ENCODE results near the gene RIPK3. TPM values are rescaled to one million over a fixed set of nuclear protein-coding genes. Genes with fewer than 3 reads are reported as not detected.
"Not testable (repeated sequence)": the region's sequence is repeated elsewhere in the genome, so short reads cannot be mapped to it uniquely, and the experiment has no call there.

Gene RIPK3
- 10 to 100 TPM; 11.0 to 11.8 TPM for total RNA-seq

DNA sequence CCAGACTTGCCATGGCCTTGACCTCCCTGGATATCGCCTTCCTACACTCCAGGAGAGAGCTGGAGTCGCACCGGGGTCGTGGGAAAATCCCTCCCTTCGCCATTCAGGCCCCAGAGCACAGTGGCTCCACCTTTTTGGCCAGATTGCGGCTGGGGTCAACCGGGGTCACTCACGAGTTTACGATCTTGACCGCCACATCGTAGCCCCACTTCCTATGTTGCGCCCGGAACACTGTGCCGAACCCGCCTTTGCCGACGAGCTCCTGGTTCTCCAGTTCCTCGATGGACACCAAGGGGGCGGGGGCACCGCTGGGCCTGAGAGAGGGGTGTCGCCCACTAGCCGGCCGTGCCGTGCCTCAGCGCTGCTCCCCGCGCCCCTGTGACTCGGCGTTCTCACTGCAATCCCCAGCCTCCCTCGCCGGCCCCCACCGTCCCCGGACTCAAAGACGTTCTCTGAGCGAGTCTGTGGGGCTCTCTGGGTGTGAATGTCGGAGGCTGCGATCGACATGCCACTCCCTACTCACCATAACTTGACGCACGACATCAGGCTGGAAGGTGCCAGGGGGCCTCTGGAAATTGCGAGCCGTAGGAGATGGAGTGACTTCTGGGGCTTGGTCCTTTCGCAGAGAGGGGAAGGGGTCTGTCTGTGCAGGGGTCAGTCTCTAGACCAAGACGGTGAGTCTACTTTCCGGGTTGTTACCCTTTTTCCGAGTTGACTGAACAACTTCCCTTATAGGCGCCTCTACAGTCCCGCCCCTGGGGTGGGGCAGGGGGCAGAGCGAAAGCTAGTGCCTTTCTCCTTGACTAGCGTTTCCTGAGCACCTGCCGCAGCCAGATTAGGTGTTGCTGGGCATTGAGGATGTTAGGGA is at the start of gene RIPK3:
RIPK3 (minus strand) TSS at position 708 of the 868 bp plus-strand sequence; CDS start at position 543, 165 bp downstream.
- no peaks in the 10 kb centered on the region for H3K9me3 Mint-ChIP-seq
- H3K27me3 Mint-ChIP-seq: peaks cover 11% of the 10 kb centered on the region
- intact Hi-C loops (cut with micrococcal nuclease): no loop called here
- peak within 1 kb of the TSS; percentile 75 for H3K27ac Mint-ChIP-seq
- peak; percentile 82 for DNase-seq
- peak within 1 kb of the TSS; percentile 91 for H3K4me3 Mint-ChIP-seq
- ChIA-PET CTCF (interaction anchor here (0.6 to 25.4 kb wide), 12 partner anchors 12 to 179 kb away, joined by 3 to 968 read pairs (median 4); partner anchors contain the start of genes CBLN3, IRF9, KHNYN and LTB4R2), POLR2A (interaction anchor here (0.8 to 1.8 kb wide), 3 partner anchors 23 to 92 kb away, joined by 3 to 10 read pairs (median 7); partner anchors contain the start of genes CBLN3 and KHNYN)
- H3K4me1 Mint-ChIP-seq (ENCODE audit: low read depth): peaks cover 19% of the 10 kb centered on the region
- H3K36me3 Mint-ChIP-seq: peaks cover 13% of the 10 kb centered on the region

GRCh38 chr14:24389226-24389848 is 49.5 kb upstream of the RIPK3 start:
- Mint-ChIP-seq H3K4me1 (ENCODE audit: low read depth) (no peaks in the 10 kb centered on the region), H3K4me3 (no peak overlapping the region), H3K27ac (no peak overlapping the region), H3K9me3 (no peaks in the 10 kb centered on the region), H3K27me3 (peaks cover 13% of the 10 kb centered on the region), H3K36me3 (no peaks in the 10 kb centered on the region)
- POLR2A ChIA-PET: no interaction called here
- no peak for DNase-seq
- CTCF ChIA-PET: interaction anchor here (1.0 kb wide), 1 partner anchor 16 kb away, joined by 3 read pairs; no protein-coding TSS in a partner anchor
- intact Hi-C loops (cut with micrococcal nuclease): no loop called here

DNA sequence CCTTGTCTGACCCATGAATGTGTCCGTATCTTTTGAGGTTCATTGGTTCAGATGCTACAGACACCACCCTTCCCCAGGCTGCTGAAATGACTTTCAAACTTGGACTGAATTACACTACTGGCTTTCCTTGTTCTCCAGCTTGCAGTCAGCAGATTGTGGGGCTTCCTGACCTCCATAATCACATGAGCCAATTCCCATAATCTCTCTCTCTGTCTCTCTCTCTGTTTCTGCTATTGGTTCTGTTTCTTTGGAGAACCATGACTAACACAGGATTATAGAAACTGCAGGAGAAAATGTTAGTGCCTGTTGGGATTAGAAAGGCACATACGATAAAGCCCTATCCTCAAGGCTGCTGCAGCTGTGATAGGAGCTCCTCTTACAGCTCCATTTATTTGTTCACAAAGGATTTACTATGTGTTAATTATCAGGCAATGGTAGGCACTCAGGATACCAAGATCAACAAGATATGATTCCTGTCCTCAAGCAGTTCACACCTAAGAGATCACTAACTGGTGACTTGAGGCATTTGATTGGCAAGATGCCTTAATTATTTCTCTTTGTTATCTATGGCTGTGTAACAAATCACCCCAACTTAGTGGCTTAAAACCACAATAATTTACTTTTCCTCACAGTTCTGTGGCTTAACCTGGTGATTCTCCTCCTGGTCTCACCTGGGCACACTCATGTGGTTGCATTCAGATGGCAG is 48.8 kb upstream of the RIPK3 start:
- no peak overlapping the region for H3K4me3 Mint-ChIP-seq
- intact Hi-C loops (cut with micrococcal nuclease): no loop called here
- H3K9me3 Mint-ChIP-seq: no peaks in the 10 kb centered on the region
- peaks cover 15% of the 10 kb centered on the region for H3K27me3 Mint-ChIP-seq
- POLR2A ChIA-PET: no interaction called here
- no peaks in the 10 kb centered on the region for H3K4me1 Mint-ChIP-seq (ENCODE audit: low read depth)
- no peaks in the 10 kb centered on the region for H3K36me3 Mint-ChIP-seq
- DNase-seq: no peak
- no peak overlapping the region for H3K27ac Mint-ChIP-seq
- CTCF ChIA-PET: interaction anchor here (1.0 kb wide), 1 partner anchor 15 kb away, joined by 3 read pairs; no protein-coding TSS in a partner anchor

GRCh38 chr14:24387579-24387978 is 47.8 kb upstream of the RIPK3 start:
- POLR2A ChIA-PET; H3K9me3 Mint-ChIP-seq; H3K4me1 Mint-ChIP-seq (ENCODE audit: low read depth); intact Hi-C loops (cut with micrococcal nuclease); H3K36me3 Mint-ChIP-seq; H3K27ac Mint-ChIP-seq; DNase-seq; H3K4me3 Mint-ChIP-seq: not testable (repeated sequence)
- peaks cover 14% of the 10 kb centered on the region for H3K27me3 Mint-ChIP-seq
- CTCF ChIA-PET: interaction anchor here (1.5 kb wide), 1 partner anchor 44 kb away, joined by 4 read pairs; no protein-coding TSS in a partner anchor

DNA sequence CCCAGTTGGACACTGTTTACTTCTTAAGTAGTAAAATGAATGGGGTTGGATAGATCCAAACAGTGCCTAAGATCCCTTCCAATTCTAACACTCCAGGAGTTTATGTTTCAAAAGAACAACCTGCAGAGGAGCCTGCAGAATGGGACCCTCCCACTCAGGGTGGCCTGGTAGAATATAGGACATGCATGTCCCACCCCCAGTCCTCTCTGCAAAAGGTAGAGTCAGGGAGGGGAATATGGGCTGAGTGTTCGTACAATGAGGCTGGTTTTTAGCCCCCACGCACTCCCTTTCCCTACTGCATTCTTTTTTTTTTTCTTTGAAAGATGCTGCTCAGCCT is 47.2 kb upstream of the RIPK3 start:
- no peak overlapping the region for H3K27ac Mint-ChIP-seq
- ChIA-PET CTCF (interaction anchor here (1.5 kb wide), 1 partner anchor 45 kb away, joined by 4 read pairs; no protein-coding TSS in a partner anchor), POLR2A (no interaction called here)
- H3K36me3 Mint-ChIP-seq: no peaks in the 10 kb centered on the region
- no peak overlapping the region for H3K4me3 Mint-ChIP-seq
- DNase-seq: no peak
- intact Hi-C loops (cut with micrococcal nuclease): no loop called here
- H3K4me1 Mint-ChIP-seq (ENCODE audit: low read depth): no peaks in the 10 kb centered on the region
- H3K9me3 Mint-ChIP-seq: no peaks in the 10 kb centered on the region
- peaks cover 11% of the 10 kb centered on the region for H3K27me3 Mint-ChIP-seq

DNA sequence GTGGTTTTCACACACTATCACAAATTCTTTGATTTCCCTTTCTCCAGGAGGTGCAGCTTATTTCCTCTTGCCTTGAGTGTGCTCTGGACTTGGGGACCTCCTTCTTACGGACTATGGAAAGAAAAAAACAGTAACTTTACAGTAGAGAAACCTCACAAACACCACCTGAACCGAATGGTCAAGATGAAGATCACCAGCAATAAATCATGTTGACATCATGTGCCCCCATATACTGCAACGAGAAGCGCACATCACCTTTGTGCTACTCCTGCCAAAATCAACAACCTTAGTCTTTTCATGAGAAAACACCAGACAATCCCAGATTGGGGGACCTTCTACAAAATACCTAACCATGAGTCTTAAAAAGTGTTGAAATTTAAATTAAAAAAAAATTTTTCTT is 45.7 kb upstream of the RIPK3 start:
- Mint-ChIP-seq H3K9me3 (no peaks in the 10 kb centered on the region), H3K36me3 (no peaks in the 10 kb centered on the region), H3K27me3 (peaks cover 7% of the 10 kb centered on the region), H3K4me1 (ENCODE audit: low read depth) (peaks cover 3% of the 10 kb centered on the region), H3K4me3 (no peak overlapping the region), H3K27ac (no peak overlapping the region)
- DNase-seq: no peak
- ChIA-PET CTCF (interaction anchor here (1.1 kb wide), 1 partner anchor 52 kb away, joined by 3 read pairs; no protein-coding TSS in a partner anchor), POLR2A (no interaction called here)
- intact Hi-C loops (cut with micrococcal nuclease): no loop called here

DNA sequence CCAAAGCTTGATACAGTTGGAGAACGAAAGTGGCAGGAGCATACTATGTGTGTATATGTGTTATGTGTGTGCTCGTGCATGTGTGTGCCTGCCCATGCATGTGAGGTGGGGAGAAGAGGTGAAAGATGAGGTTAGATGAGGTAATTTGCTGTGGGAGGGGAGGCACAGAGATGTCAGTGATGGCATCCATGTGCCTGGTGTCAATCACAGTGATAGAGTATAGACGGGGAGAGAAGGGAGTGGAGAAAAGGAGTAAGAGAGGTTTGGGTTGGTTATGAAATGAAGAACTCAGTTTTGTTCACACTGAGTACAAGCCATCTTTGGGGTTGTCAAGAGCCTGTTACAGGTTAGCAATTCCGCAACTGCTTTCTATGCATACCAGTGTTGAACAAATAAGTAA is 44.4 kb upstream of the RIPK3 start:
- POLR2A ChIA-PET: no interaction called here
- DNase-seq: no peak
- CTCF ChIA-PET: interaction anchor here (1.1 kb wide), 1 partner anchor 51 kb away, joined by 3 read pairs; no protein-coding TSS in a partner anchor
- Mint-ChIP-seq H3K27me3 (peaks cover 5% of the 10 kb centered on the region), H3K27ac (no peak overlapping the region), H3K4me1 (ENCODE audit: low read depth) (peaks cover 3% of the 10 kb centered on the region), H3K9me3 (no peaks in the 10 kb centered on the region), H3K4me3 (no peak overlapping the region), H3K36me3 (no peaks in the 10 kb centered on the region)
- intact Hi-C loops (cut with micrococcal nuclease): no loop called here

DNA sequence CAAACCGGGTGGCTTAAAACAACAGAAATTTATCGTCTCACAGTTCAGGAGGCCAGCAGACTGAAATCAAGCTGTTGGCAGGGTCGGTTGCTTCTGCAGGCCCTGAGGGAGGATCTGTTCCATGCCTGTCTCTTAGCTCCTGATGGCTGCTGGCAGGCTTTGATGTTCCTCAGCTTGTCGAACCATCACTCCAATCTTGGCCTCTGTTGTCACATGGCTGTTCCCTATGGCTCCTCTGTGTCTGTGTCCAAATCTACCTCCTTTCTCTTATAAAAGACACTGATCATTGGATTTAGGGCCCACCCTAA is 42.2 kb upstream of the RIPK3 start:
- ChIA-PET POLR2A (no interaction called here), CTCF (interaction anchor here (1.3 to 1.6 kb wide), 2 partner anchors 48 to 49 kb away, joined by 3 to 4 read pairs; no protein-coding TSS in a partner anchor)
- Mint-ChIP-seq H3K4me1 (ENCODE audit: low read depth) (peaks cover 3% of the 10 kb centered on the region), H3K27me3 (peaks cover 5% of the 10 kb centered on the region), H3K36me3 (no peaks in the 10 kb centered on the region), H3K9me3 (no peaks in the 10 kb centered on the region), H3K27ac (no peak overlapping the region), H3K4me3 (no peak overlapping the region)
- intact Hi-C loops (cut with micrococcal nuclease): no loop called here
- DNase-seq: no peak

GRCh38 chr14:24381363-24382063 is 41.7 kb upstream of the RIPK3 start:
- peaks cover 8% of the 10 kb centered on the region for H3K27me3 Mint-ChIP-seq
- intact Hi-C loops (cut with micrococcal nuclease): no loop called here
- no peak overlapping the region for H3K27ac Mint-ChIP-seq
- peak; percentile 25 for DNase-seq
- H3K4me3 Mint-ChIP-seq: no peak overlapping the region
- H3K36me3 Mint-ChIP-seq: no peaks in the 10 kb centered on the region
- no peaks in the 10 kb centered on the region for H3K9me3 Mint-ChIP-seq
- ChIA-PET POLR2A (no interaction called here), CTCF (interaction anchor here (1.3 to 1.6 kb wide), 2 partner anchors 48 to 50 kb away, joined by 3 to 4 read pairs; no protein-coding TSS in a partner anchor)
- H3K4me1 Mint-ChIP-seq (ENCODE audit: low read depth): peaks cover 3% of the 10 kb centered on the region

DNA sequence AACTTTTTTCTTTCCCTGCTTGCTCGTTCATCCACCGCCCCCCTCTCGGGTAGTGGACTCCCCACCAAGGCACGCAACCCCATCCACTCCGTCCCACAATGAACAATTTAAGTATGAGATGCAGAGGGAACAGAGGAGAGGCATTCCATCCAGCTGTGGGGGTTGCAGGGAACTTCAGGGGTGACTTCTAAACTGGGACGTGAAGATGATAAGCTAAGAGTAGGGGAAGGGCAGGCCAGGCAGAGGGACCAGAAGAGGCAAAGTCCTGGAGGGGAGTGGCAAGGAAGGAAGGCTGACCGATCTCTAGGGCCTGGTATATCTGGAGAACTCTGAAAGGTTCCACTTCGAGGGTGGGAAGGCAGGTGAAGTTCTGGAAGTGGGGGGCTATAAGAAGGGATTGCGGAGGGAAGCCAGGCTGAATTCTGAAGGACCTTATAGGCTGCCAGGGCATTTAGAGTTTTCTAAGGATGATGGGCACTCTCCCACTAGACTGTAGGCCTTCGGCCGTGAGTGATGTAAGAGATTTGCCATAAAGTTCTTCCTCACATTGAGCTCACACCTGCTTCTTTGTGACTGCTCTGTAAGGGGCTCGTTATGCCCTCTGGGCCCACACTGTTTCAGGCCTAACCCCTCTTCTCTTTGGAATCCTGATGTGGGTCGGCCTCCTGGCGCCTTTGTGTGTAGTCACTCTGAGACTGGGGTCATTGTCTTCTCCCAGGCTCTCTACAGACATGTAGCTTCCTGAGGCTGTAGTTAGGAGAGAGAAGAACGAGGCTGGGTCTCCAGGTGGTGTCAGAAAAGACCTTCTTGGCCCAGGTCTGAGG is 40.3 kb upstream of the RIPK3 start:
- ChIA-PET POLR2A (interaction anchor here (1.4 kb wide), 1 partner anchor 51 kb away, joined by 4 read pairs; no protein-coding TSS in a partner anchor), CTCF (interaction anchor here (1.1 to 1.6 kb wide), 4 partner anchors 47 to 57 kb away, joined by 3 to 8 read pairs (median 4); no protein-coding TSS in a partner anchor)
- H3K27me3 Mint-ChIP-seq: peaks cover 8% of the 10 kb centered on the region
- no peak overlapping the region for H3K27ac Mint-ChIP-seq
- H3K4me1 Mint-ChIP-seq (ENCODE audit: low read depth): peaks cover 3% of the 10 kb centered on the region
- no peaks in the 10 kb centered on the region for H3K36me3 Mint-ChIP-seq
- H3K9me3 Mint-ChIP-seq: no peaks in the 10 kb centered on the region
- DNase-seq: no peak
- no peak overlapping the region for H3K4me3 Mint-ChIP-seq
- intact Hi-C loops (cut with micrococcal nuclease): no loop called here
